Measurements from ENCODE around the gene LIN28A.
A peak's percentile ranks its signal among the peaks of the same experiment; 100 is the strongest.

Gene LIN28A

DNA sequence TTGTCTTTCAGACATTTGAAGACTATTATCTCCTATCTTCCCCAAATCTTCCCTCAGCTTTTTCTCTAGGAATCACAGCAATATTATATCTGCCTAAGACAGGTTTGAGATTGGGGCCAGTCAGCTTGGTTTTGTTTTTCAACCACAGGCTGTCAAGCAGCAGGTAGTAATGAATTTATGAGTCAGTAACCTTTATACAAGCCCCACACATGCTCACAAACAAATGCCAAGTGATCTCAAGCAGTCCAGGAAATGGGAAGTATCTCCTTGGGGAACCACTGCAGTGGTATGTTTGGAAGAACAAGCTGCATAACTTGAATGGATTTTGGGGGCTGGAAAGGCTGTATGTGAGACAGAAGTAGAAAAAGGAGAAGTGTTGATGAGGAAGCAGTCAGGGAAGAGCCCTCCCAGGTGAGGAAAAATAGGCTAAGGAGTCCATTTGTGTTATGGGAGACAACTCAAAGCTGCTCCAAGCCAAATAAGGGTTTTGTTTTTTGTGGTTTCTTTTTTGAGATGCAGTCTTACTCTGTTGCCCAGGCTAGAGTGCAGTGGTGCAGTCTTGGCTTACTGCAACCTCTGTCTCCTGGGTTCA lies 23.6 kb downstream of the LIN28A start:
- peaks cover 25 to 40% (median 33%) of the 10 kb centered on the region in 10 experiments for H3K4me1 ChIP-seq
- H3K27me3 ChIP-seq = no peaks in the 10 kb centered on the region
- 0 out of 22 replicates have a peak, but pooled peaks cover 0 to 3% (median 0%) of the 10 kb centered on the region in 11 experiments for H3K9me3 ChIP-seq (replicated peaks in 1 of 11)
- no peak for TF ChIP-seq Cebpa-rat (IDR thresholded peaks at IDR 0.05)
- peaks cover 0 to 16% (median 0%) of the 10 kb centered on the region in 11 experiments; a peak in 4 of 22 replicates for H4K20me1 ChIP-seq
- H3K9ac ChIP-seq = peak overlapping the region in 2 of 11 experiments; percentile 78 to 83; a peak in 1 of 22 replicates
- H3K4me3 ChIP-seq = peak overlapping the region in 3 of 10 experiments; percentile 68 to 74 (median 73); a peak in 2 of 20 replicates
- H3K27ac ChIP-seq = no peak overlapping the region
- peak overlapping the region; percentile 78 to 98 (median 95); a peak in 21 of 22 replicates for H3K4me2 ChIP-seq
- H3K36me3 ChIP-seq = peaks cover 38 to 60% (median 55%) of the 10 kb centered on the region in 11 experiments

- no peak overlapping the region for H3K4me2 ChIP-seq
- no peak overlapping the region for H3K27ac ChIP-seq
- no peaks in the 10 kb centered on the region for H3K9me3 ChIP-seq (replicated peaks in 1 of 11)
- H3K27me3 ChIP-seq = no peaks in the 10 kb centered on the region
- H3K36me3 ChIP-seq = peaks cover 76 to 98% (median 92%) of the 10 kb centered on the region in 11 experiments
- no peak for TF ChIP-seq Cebpa-rat (IDR thresholded peaks at IDR 0.05)
- H3K4me3 ChIP-seq = no peak overlapping the region
- peaks cover 12 to 25% (median 16%) of the 10 kb centered on the region in 10 experiments for H3K4me1 ChIP-seq
- H4K20me1 ChIP-seq = peaks cover 0 to 22% (median 0%) of the 10 kb centered on the region in 11 experiments; a peak in 6 of 22 replicates
- no peak overlapping the region for H3K9ac ChIP-seq
Observed at GRCh38 chr1:26438041-26438440, 27.4 kb downstream of the LIN28A start.

- H3K36me3 ChIP-seq = peaks cover 97 to 100% (median 99%) of the 10 kb centered on the region in 11 experiments
- no peak for TF ChIP-seq Cebpa-rat (IDR thresholded peaks at IDR 0.05)
- no peak overlapping the region for H3K27ac ChIP-seq
- H3K9me3 ChIP-seq (replicated peaks in 1 of 11) = no peaks in the 10 kb centered on the region
- no peaks in the 10 kb centered on the region for H3K27me3 ChIP-seq
- H3K4me2 ChIP-seq = no peak overlapping the region
- H3K4me1 ChIP-seq = 0 out of 20 replicates have a peak, but pooled peaks cover 0 to 3% (median 0%) of the 10 kb centered on the region in 10 experiments
- no peak overlapping the region for H3K9ac ChIP-seq
- peaks cover 0 to 18% (median 0%) of the 10 kb centered on the region in 11 experiments; a peak in 7 of 22 replicates for H4K20me1 ChIP-seq
- H3K4me3 ChIP-seq = no peak overlapping the region
Observed at GRCh38 chr1:26440259-26440658, 29.6 kb downstream of the LIN28A start.

- Histone ChIP-seq H3K4me3 (no peak overlapping the region), H4K20me1 (peaks cover 0 to 10% (median 0%) of the 10 kb centered on the region in 11 experiments; a peak in 3 of 22 replicates), H3K27ac (0 out of 22 replicates have a peak overlapping the region, but pooled peaks of 1 of the 11 experiments have one; percentile 10), H3K36me3 (peaks cover 85 to 100% (median 95%) of the 10 kb centered on the region in 11 experiments), H3K9ac (no peak overlapping the region), H3K27me3 (no peaks in the 10 kb centered on the region), H3K4me2 (peak overlapping the region in 2 of 11 experiments; percentile 46 to 54; a peak in 4 of 22 replicates), H3K4me1 (peaks cover 0 to 17% (median 11%) of the 10 kb centered on the region in 10 experiments; a peak in 14 of 20 replicates), H3K9me3 (replicated peaks in 1 of 11) (no peaks in the 10 kb centered on the region)
- TF ChIP-seq Cebpa-rat (IDR thresholded peaks at IDR 0.05) = no peak
Observed at GRCh38 chr1:26449868-26450267, 39.3 kb downstream of the LIN28A start.

DNA sequence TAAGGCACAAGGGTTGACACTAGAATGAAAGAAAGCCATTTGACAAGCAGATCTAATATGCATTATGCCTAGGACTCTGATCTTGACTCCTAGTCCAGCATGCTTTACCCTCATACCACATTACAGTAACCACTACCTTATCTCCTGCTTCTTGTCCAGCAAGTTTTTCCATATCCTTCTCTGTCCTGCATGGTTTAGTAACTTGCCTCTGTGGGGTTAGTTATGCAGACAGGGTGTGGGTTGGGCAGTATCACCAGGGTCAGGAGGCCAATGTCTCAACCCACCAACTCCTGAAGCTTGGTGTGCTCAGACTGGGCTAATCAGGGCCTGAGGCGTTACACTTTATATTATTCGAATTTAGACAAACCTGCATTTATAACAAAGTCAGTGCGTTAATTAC lies 40.3 kb downstream of the LIN28A start:
- Histone ChIP-seq H3K9me3 (replicated peaks in 1 of 11) (no peaks in the 10 kb centered on the region), H3K4me2 (peak overlapping the region in 1 of 11 experiments; percentile 46; a peak in 2 of 22 replicates), H3K9ac (no peak overlapping the region), H3K36me3 (peaks cover 85 to 100% (median 95%) of the 10 kb centered on the region in 11 experiments), H3K27me3 (no peaks in the 10 kb centered on the region), H4K20me1 (peaks cover 0 to 10% (median 0%) of the 10 kb centered on the region in 11 experiments; a peak in 3 of 22 replicates), H3K4me3 (no peak overlapping the region), H3K4me1 (peaks cover 0 to 17% (median 11%) of the 10 kb centered on the region in 10 experiments; a peak in 14 of 20 replicates), H3K27ac (no peak overlapping the region)
- TF ChIP-seq Cebpa-rat (IDR thresholded peaks at IDR 0.05) = no peak

DNA sequence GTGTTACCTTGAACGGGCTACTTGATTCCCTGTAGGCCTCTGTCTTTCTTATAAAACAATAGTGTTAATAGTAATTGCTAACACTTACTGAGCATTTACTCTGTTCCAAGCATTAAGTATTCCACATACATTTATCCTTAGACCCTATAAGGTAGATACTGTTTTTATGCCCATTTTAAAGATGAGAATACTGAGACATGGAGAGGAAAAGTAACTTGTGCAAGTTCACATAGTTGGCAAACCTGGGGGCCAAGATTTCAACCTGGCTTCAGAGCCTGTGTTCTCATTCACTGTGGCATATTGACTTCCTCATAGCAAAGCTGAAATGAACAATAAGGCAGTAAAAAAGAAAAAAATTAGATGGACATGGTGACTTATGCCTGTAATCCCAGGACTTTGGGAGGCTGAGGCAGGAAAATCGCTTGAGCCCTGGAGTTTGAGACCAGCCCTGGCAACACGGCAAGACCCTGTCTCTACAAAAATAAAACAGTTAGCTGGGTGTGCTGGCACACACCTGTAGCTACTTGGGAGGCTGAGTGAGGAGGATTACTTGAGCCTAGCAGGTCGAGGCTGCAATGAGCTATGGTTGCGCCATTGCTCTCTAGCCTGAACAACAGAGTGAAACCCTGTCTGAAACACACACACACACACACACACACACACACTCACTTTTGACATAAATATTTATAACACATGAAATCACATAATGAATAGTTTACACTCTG lies 42.0 kb downstream of the LIN28A start:
- H3K9ac ChIP-seq = no peak overlapping the region
- H3K27me3 ChIP-seq = no peaks in the 10 kb centered on the region
- H3K4me1 ChIP-seq = peaks cover 0 to 17% (median 1%) of the 10 kb centered on the region in 10 experiments; a peak in 9 of 20 replicates
- H3K4me2 ChIP-seq = no peak overlapping the region
- TF ChIP-seq Cebpa-rat (IDR thresholded peaks at IDR 0.05) = no peak
- H3K9me3 ChIP-seq (replicated peaks in 1 of 11) = no peaks in the 10 kb centered on the region
- H3K27ac ChIP-seq = no peak overlapping the region
- H4K20me1 ChIP-seq = peaks cover 0 to 10% (median 0%) of the 10 kb centered on the region in 11 experiments; a peak in 3 of 22 replicates
- no peak overlapping the region for H3K4me3 ChIP-seq
- peaks cover 82 to 100% (median 93%) of the 10 kb centered on the region in 11 experiments for H3K36me3 ChIP-seq

DNA sequence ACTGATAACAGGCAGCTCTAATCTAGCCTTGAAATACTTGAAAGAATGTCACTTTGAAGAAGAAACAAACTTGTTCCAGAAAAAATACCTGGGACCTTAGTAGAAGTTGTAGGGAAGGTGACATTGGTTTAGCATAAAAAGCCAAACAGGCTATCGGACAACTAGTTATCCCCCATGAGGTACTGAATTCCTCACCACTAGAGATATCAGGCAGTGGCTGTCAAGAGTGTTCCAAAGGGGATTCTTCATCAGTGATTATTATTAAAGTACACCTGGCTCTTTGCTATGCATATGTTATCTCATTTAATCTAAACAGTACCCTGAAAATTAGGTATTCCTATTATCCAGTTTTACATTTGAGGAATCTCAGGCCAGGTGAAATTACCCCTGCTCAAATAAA lies 48.5 kb downstream of the LIN28A start:
- no peak for TF ChIP-seq Cebpa-rat (IDR thresholded peaks at IDR 0.05)
- H3K9me3 ChIP-seq (replicated peaks in 1 of 11) = no peaks in the 10 kb centered on the region
- H3K4me3 ChIP-seq = no peak overlapping the region
- H4K20me1 ChIP-seq = peaks cover 0 to 11% (median 0%) of the 10 kb centered on the region in 11 experiments; a peak in 1 of 22 replicates
- no peaks in the 10 kb centered on the region for H3K27me3 ChIP-seq
- no peak overlapping the region for H3K27ac ChIP-seq
- H3K4me2 ChIP-seq = no peak overlapping the region
- no peaks in the 10 kb centered on the region for H3K4me1 ChIP-seq
- peaks cover 87 to 100% (median 96%) of the 10 kb centered on the region in 11 experiments for H3K36me3 ChIP-seq
- H3K9ac ChIP-seq = no peak overlapping the region

- no peaks in the 10 kb centered on the region for H3K4me1 ChIP-seq
- no peak overlapping the region for H3K9ac ChIP-seq
- no peak for TF ChIP-seq Cebpa-rat (IDR thresholded peaks at IDR 0.05)
- H3K36me3 ChIP-seq = peaks cover 87 to 100% (median 97%) of the 10 kb centered on the region in 11 experiments
- no peak overlapping the region for H3K27ac ChIP-seq
- no peak overlapping the region for H3K4me2 ChIP-seq
- H4K20me1 ChIP-seq = peaks cover 0 to 11% (median 0%) of the 10 kb centered on the region in 11 experiments; a peak in 3 of 22 replicates
- H3K9me3 ChIP-seq (replicated peaks in 1 of 11) = no peaks in the 10 kb centered on the region
- H3K27me3 ChIP-seq = no peaks in the 10 kb centered on the region
- H3K4me3 ChIP-seq = no peak overlapping the region
Observed at GRCh38 chr1:26459573-26460031, 49.0 kb downstream of the LIN28A start.

- Histone ChIP-seq H4K20me1 (peaks cover 12 to 58% (median 38%) of the 10 kb centered on the region in 11 experiments; a peak in 21 of 22 replicates), H3K4me3 (no peak overlapping the region), H3K9ac (no peak overlapping the region), H3K9me3 (replicated peaks in 1 of 11) (no peaks in the 10 kb centered on the region), H3K36me3 (peaks cover 63 to 70% (median 68%) of the 10 kb centered on the region in 11 experiments), H3K4me2 (peak overlapping the region in 2 of 11 experiments; percentile 100; a peak in 2 of 22 replicates), H3K27ac (no peak overlapping the region), H3K27me3 (no peaks in the 10 kb centered on the region), H3K4me1 (peaks cover 32 to 45% (median 38%) of the 10 kb centered on the region in 10 experiments)
- no peak for TF ChIP-seq Cebpa-rat (IDR thresholded peaks at IDR 0.05)
Observed at GRCh38 chr1:26468911-26469310, 58.3 kb downstream of the LIN28A start.

Data from BLaER1 treated with 17β-estradiol and CSF1 and Interleukin-3, amounts not matched to agents 10 nM and 100 nM (cell line).